Cardiac fibroblast (primary cell): ENCODE measurements around the gene ZNF200.

Experiments
- DNase-seq, 2 donors: peaks; one replicate each; pipeline versions ENCODE4 v3.0.0 to v3.0.0-alpha.2; 2010; ENCODE audit warnings: low read depth in 2 of 2
- H3K4me3 ChIP-seq, 2 donors: replicated peaks in 1 of 2; 1 replicate in 1 of 2; 2 replicates in 1 of 2; pipeline ENCODE4 v1.5.1; 2011; ENCODE audit warnings: low read depth in 2 of 2, low read length in 2 of 2, mild to moderate bottlenecking in 2 of 2, moderate library complexity in 1 of 2
- TF ChIP-seq, protein P1 (sequence below): IDR thresholded peaks from one replicate; pipeline ENCODE4 v1.5.1; 2011; ENCODE audit warnings: low read depth, mild to moderate bottlenecking, low read length, inconsistent platforms

Gene ZNF200

DNA sequence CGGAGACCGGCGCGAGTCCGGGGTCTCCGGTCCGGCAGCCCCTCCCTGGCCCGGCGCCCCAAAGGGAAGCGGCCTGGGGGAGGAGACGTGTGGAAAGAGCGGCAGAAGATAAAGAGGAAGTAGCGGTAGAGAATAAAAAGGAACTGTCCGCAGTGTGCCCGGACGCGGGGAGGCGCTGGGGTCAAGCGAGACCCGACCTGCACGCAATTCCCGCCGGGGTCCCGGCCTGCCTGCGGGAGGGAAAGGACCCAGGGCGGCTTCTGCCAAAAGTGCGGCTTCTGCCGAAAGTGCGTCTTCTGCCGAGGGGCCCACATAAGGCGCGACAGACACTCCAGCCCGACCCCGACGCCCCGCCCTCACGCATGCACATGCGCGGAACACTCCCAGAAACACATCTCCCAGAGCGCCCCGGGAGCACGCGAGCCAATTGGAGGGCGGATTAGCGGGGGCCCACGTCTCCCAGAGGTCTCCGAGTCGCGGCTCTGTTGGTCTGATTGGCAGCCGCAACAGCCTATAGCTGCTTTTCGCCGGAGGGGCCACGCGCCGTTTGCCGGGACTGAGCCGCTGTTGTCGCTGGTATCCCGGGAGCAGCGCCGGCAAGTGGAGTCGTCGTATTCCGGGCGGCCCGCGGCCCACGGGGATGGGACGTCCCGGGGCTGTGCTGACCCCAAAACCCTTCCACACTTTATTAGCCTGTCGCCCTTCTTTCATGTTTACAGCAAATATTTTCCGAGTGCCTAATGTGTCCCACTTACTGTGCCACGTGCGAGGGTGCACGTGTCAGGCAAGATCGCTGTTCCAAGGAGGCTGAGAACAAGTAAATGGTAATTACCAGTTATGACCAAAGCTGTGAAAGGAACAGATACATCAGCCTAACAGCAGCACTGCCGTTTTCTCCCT, 29.4 kb upstream of the ZNF200 start:
- H3K4me3 ChIP-seq: peak overlapping the region; percentile 79 to 82
- TF ChIP-seq, protein P1, sequence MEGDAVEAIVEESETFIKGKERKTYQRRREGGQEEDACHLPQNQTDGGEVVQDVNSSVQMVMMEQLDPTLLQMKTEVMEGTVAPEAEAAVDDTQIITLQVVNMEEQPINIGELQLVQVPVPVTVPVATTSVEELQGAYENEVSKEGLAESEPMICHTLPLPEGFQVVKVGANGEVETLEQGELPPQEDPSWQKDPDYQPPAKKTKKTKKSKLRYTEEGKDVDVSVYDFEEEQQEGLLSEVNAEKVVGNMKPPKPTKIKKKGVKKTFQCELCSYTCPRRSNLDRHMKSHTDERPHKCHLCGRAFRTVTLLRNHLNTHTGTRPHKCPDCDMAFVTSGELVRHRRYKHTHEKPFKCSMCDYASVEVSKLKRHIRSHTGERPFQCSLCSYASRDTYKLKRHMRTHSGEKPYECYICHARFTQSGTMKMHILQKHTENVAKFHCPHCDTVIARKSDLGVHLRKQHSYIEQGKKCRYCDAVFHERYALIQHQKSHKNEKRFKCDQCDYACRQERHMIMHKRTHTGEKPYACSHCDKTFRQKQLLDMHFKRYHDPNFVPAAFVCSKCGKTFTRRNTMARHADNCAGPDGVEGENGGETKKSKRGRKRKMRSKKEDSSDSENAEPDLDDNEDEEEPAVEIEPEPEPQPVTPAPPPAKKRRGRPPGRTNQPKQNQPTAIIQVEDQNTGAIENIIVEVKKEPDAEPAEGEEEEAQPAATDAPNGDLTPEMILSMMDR: peak; percentile 28
- peak; percentile 99 for DNase-seq

DNA sequence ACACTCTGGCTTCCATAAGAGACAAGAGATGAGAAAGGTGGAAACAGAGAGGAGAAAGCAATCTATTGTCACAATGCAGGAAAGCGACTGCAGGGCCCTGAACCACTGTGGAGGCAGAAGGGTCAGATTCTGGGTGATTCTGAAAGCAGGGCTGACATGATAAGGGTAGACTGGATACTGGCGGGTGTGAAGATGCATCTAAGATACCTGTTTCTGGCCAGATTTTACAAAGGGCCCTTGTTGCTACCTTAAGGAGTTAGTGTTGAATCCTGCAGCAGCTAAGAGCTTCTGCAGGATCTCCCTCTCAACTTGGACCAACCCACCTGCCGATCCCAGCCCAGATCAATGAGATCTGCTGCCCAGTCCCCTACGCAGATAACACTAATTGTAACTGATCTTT, 27.6 kb upstream of the ZNF200 start:
- no peak for DNase-seq
- TF ChIP-seq, protein P1: no peak
- no peak overlapping the region for H3K4me3 ChIP-seq

DNA sequence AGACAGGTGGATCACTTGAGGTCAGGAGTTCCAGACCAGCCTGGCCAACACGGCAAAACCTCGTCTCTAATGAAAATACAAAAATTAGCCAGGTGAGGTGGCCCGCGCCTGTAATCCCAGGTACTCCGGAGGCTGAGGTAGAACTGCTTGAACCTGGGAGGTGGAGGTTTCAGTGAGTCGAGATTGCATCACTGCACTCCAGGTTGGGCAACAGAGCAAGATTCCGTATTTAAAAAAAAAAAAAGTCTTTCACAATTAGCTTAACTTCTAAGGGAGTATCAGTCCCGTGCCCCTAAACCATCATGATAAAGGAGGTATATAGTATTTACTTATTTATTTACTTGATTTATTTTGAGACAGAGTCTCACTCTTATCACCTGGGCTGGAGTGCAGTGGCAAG, 24.9 kb upstream of the ZNF200 start:
- H3K4me3 ChIP-seq: no peak overlapping the region
- DNase-seq: no peak
- TF ChIP-seq, protein P1: no peak

DNA sequence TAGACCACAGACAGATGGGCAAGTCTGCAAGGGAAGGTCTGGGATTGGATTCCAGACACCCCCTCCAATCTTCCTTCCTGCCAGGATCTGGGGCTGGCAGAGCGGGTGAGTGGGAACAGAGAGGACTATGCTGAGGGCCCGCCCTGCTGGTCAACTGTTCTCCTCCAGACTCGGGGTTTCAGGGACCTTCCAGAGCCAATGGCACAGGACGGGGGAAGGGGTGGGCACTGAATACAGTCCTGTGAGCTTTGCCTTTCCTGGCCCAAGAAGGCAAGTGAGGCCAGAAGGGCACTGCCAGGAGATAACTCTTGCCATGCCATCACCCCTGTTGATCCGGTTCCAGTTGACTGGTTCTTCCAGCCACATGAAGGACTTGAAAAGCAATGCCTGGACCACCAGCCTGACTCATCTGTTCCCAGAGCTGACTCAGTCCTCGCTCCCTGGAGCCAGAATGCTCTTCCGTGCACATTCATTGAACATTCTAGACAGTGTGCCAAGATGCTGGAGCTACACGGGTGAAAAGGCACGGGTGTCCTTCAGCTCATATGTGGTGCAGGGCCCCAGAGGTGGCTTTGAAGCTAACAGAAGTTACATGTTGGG, 22.0 kb upstream of the ZNF200 start:
- DNase-seq: peak; percentile 18 to 66
- H3K4me3 ChIP-seq: no peak overlapping the region

DNA sequence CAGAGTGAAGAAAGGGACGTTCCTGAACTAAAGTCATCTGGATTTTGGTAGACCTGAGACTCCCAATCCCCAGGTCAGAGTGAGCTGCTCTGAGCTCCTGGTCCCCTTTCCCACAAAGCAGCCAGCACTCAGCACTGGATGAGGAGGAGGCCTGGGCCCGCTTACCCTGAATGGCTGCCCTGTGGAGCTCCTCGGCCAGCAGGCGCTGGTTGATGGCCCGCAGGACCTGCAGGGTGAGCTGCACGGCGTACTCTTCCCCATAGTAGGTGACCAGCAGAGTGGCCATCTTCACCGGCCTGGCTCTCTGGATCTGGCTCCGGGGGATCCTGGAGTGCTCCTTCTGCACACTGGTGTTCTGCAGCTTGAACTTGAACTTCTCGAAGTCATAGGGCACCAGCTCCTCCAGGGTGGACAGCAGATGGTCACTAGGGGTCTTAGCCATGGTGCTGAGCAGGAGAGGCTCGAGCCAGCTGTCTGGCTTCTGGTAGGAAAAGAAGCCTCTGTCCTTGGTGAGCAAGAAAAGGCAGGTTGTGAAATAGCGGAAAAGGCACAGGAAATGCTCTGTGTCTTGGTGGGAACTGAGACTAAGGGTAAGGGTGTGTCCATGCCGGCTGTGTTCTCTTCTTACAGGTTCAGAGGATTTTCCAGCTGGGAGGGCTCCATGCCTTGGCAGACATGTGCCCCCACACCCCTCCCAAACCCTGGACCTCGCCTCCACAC, 21.3 kb upstream of the ZNF200 start, which contains the start of gene MEFV:
TSS of gene MEFV (minus strand) at position 488 of the 720 bp plus-strand sequence. CDS start at position 442, 46 bp downstream.
- TF ChIP-seq, protein P1: no peak
- peak; percentile 38 to 64 for DNase-seq
- H3K4me3 ChIP-seq: no peak within 1 kb of the TSS

More for the DNA sequence above, 22.0 kb upstream of the ZNF200 start:
- TF ChIP-seq, protein P1: no peak

DNA sequence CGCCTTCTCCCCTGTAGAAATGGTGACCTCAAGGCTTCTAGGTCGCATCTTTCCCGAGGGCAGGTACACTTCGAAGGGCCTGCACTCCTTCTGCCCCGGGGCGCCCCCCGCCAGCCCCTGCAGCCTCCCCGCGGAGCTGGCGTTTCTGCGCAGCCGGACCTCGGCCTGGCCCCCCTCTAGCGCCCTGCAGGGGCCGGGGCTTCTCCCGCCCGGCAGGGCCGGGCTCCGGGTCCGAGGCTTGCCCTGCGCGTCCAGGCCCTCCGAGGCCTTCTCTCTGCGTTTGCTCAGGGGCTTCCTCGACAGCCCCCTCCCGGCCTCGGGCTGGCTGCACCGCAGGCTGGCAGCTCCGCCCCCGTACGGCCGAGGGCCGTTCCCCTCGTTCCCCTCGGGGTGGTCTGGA, 19.4 kb upstream of the ZNF200 start:
- no peak overlapping the region for H3K4me3 ChIP-seq
- no peak for DNase-seq
- TF ChIP-seq, protein P1: no peak
